A549 (cell line): ENCODE results near the gene MAGI1. TPM values are rescaled to one million over a fixed set of nuclear protein-coding genes. Genes with fewer than 3 reads are reported as not detected.

Experiments
- ATAC-seq, 2 experiments: fragments of 200-7000 bp in 1 of 2; fragments of >200 bp in 1 of 2; cut with Nextera tagmentation in 1 of 2; cut with Tn5 transposase in 1 of 2; 3 replicates each; pipeline versions ENCODE4 v1.8.0 to v1.9.1; 2018 to 2020; ENCODE audit warnings: mild to moderate bottlenecking in 1 of 2, moderate library complexity in 1 of 2
- CTCF ChIA-PET: fragments of 300-600 bp; sonication (Branson Sonifier 250); formaldehyde crosslinking; extraction: SDS; loops from one replicate; lab custom pipeline; 2021; ENCODE audit warnings: antibody characterized with exemption, inconsistent platforms; lab: Yijun Ruan, JAX
- POLR2A ChIA-PET: fragments of 350-600 bp; formaldehyde crosslinking; extraction: SDS; loops from one replicate; lab custom pipeline; 2021; ENCODE audit warnings: antibody characterized with exemption, inconsistent platforms; lab: Yijun Ruan, JAX
- DNase-seq, 2 experiments: peaks; one replicate each; pipeline versions ENCODE4 v3.0.0 to v3.0.0-alpha.2; 2011 to 2016; ENCODE audit warnings: low read depth in 1 of 2, low spot score in 1 of 2
- FAIRE-seq: peaks from 2 replicates; lab custom pipeline; 2011; peaks lifted over from hg19 to GRCh38; lab: Jason Lieb, UNC
- H3K27ac ChIP-seq, 2 experiments: fragments of >200 bp; sonication (Bioruptor Twin); formaldehyde crosslinking; 3 replicates each; pipeline ENCODE4 v1.5.1; 2016 to 2017
- H3K4me1 ChIP-seq: fragments of >200 bp; sonication (Bioruptor Twin); formaldehyde crosslinking; 3 replicates; pipeline ENCODE4 v1.6.1; 2016
- H3K4me2 ChIP-seq: fragments of >200 bp; sonication (Bioruptor Twin); formaldehyde crosslinking; 3 replicates; pipeline ENCODE4 v1.6.1; 2016
- H3K4me3 ChIP-seq: fragments of >200 bp; sonication (Bioruptor Twin); formaldehyde crosslinking; 3 replicates; pipeline ENCODE4 v1.5.1; 2016
- H3K9me3 ChIP-seq: fragments of >200 bp; sonication (Bioruptor Twin); formaldehyde crosslinking; 3 replicates; pipeline ENCODE4 v1.6.1; 2016
- BHLHE40 ChIP-seq: IDR thresholded peaks from 2 replicates; pipeline ENCODE4 v1.6.1; 2012; ENCODE audit warnings: low read depth, low read length, inconsistent platforms
- CBX8 ChIP-seq: fragments of 200-600 bp; sonication (generic); IDR thresholded peaks from 2 replicates; pipeline ENCODE4 v1.6.1; 2016
- CHD2 ChIP-seq: fragments of 150-350 bp; IDR thresholded peaks from 2 replicates; pipeline ENCODE4 v1.6.1; 2014; ENCODE audit warnings: low read length; ENCODE audit not compliant: partially characterized antibody
- CTCF ChIP-seq: fragments of >200 bp; sonication (Bioruptor Twin); formaldehyde crosslinking; IDR thresholded peaks from 3 replicates; pipeline ENCODE4 v1.5.1; 2016
- EP300 ChIP-seq, 2 experiments: fragments of >200 bp; sonication (Bioruptor Twin); formaldehyde crosslinking; IDR thresholded peaks; 2 replicates in 1 of 2; 3 replicates in 1 of 2; pipeline ENCODE4 v1.6.1; 2016 to 2017
- FOXS1 ChIP-seq: fragments of 250-450 bp; sonication (Bioruptor Pico); IDR thresholded peaks from 2 replicates; pipeline ENCODE4 v1.5.0; 2020; ENCODE audit warnings: mild to moderate bottlenecking, moderate library complexity
- HDAC2 ChIP-seq: fragments of 200-600 bp; sonication (generic); IDR thresholded peaks from 2 replicates; pipeline ENCODE4 v1.6.1; 2016
- KDM1A ChIP-seq: fragments of 200-600 bp; sonication (generic); IDR thresholded peaks from 2 replicates; pipeline ENCODE4 v1.6.1; 2016; ENCODE audit warnings: low read depth, mild to moderate bottlenecking
- KDM5A ChIP-seq: fragments of 200-600 bp; sonication (generic); IDR thresholded peaks from 2 replicates; pipeline ENCODE4 v1.6.1; 2016; ENCODE audit warnings: antibody characterized with exemption, mild to moderate bottlenecking
- MAFK ChIP-seq: fragments of 450-650 bp; IDR thresholded peaks from 2 replicates; pipeline ENCODE4 v1.6.1; 2014; ENCODE audit not compliant: partially characterized antibody
- MAX ChIP-seq: IDR thresholded peaks from 2 replicates; pipeline ENCODE4 v1.6.1; 2012
- PHF8 ChIP-seq: fragments of 200-600 bp; sonication (generic); IDR thresholded peaks from 2 replicates; pipeline ENCODE4 v1.6.1; 2016; ENCODE audit warnings: low read depth, mild to moderate bottlenecking, antibody characterized with exemption, moderate library complexity, borderline replicate concordance
- POLR2AphosphoS2 ChIP-seq: conservative IDR thresholded peaks from 2 replicates; pipeline ENCODE4 v1.6.1; 2012; ENCODE audit warnings: low read length, improper control_type of control experiment, inconsistent platforms
- RARB ChIP-seq: fragments of 250-450 bp; sonication (Bioruptor Pico); IDR thresholded peaks from 2 replicates; pipeline ENCODE4 v1.8.0; 2021; ENCODE audit warnings: mild to moderate bottlenecking, moderate library complexity
- RCOR1 ChIP-seq: fragments of 150-350 bp; IDR thresholded peaks from 2 replicates; pipeline ENCODE4 v1.6.1; 2014; ENCODE audit warnings: antibody characterized with exemption, low read length, low read depth
- RFX5 ChIP-seq: fragments of 450-650 bp; IDR thresholded peaks from 2 replicates; pipeline ENCODE4 v1.7.1; 2014; ENCODE audit warnings: antibody characterized with exemption, mild to moderate bottlenecking, moderate library complexity
- RNF2 ChIP-seq: fragments of 200-600 bp; sonication (generic); IDR thresholded peaks from 2 replicates; pipeline ENCODE4 v1.6.1; 2016; ENCODE audit warnings: low read depth, mild to moderate bottlenecking, antibody characterized with exemption, moderate library complexity, borderline replicate concordance
- TFCP2L1 ChIP-seq: fragments of 250-450 bp; sonication (Bioruptor Pico); IDR thresholded peaks from 2 replicates; pipeline ENCODE4 v1.5.0; 2021; ENCODE audit warnings: mild to moderate bottlenecking
- ZSCAN20 ChIP-seq: fragments of 250-450 bp; sonication (Bioruptor Pico); IDR thresholded peaks from 2 replicates; pipeline ENCODE4 v1.8.0; 2022; ENCODE audit warnings: mild to moderate bottlenecking, moderate library complexity
- WGBS: methylation state at CpG from one replicate; pipeline ENCODE4 v1.1.6; 2017; ENCODE audit errors: missing lambda C conversion rate; 5-methylcytosine and 5-hydroxymethylcytosine counted together
- polyA plus RNA-seq, 4 experiments: library from polyadenylated mRNA; depleted of rRNA in 3 of 4; stranded (reverse); fragments of >200 nt; fragmentation: RNase III in 1 of 4; extraction: RNeasy Plus Mini Kit Qiagen cat#74134 plus additional on column Dnase treatment in 1 of 4; gene quantifications; 2 replicates in 3 of 4; 3 replicates in 1 of 4; pipeline ENCODE4 v1.2.3, GENCODE V29; 2011 to 2017

The MAGI1 gene
- polyA plus RNA-seq, 2 of the 4 experiments (the other 2 are of a cell fraction) = 4.7 to 6.6 TPM

GRCh38 chr3:65952842-65953241 is 85.9 kb downstream of the MAGI1 start:
- ChIA-PET POLR2A (no interaction called here), CTCF (no interaction called here)
- Histone ChIP-seq H3K27ac (peak overlapping the region in 1 of 2 experiments; percentile 82; a peak in 3 of 6 replicates), H3K4me2 (no peak overlapping the region; the same call in 1 of the 3 replicates), H3K9me3 (no peaks in the 10 kb centered on the region), H3K4me3 (no peak overlapping the region), H3K4me1 (peaks cover 42% of the 10 kb centered on the region)
- ATAC-seq (no peak), FAIRE-seq (no peak), DNase-seq (no peak)
- 94% methylated on average over 1 of the region's 1 CpG for WGBS
- TF ChIP-seq MAFK (no peak), BHLHE40 (no peak), MAX (no peak), EP300 (IDR thresholded peaks at IDR 0.05) (no peak)

GRCh38 chr3:65951836-65952505 is 86.7 kb downstream of the MAGI1 start:
- ChIA-PET POLR2A (no interaction called here), CTCF (no interaction called here)
- Histone ChIP-seq H3K9me3 (no peaks in the 10 kb centered on the region), H3K4me2 (no peak overlapping the region), H3K4me3 (no peak overlapping the region), H3K27ac (no peak overlapping the region; a peak in 1 of 6 replicates), H3K4me1 (peaks cover 42% of the 10 kb centered on the region)
- DNase-seq = no peak
- no peak for FAIRE-seq
- TF ChIP-seq TFCP2L1 (CRISPR knock-in tag) (no peak), CTCF (no peak), CBX8 (no peak), PHF8 (no peak), CHD2 (no peak), MAFK (no peak), RFX5 (no peak), KDM1A (no peak), MAX (no peak), ZSCAN20 (CRISPR knock-in tag) (no peak), RNF2 (no peak), RCOR1 (no peak), POLR2AphosphoS2 (no peak), HDAC2 (no peak), KDM5A (no peak)
- WGBS = 69% methylated on average over 4 of the region's 4 CpGs
- no peak for ATAC-seq

- H3K4me1 ChIP-seq = peaks cover 36% of the 10 kb centered on the region
- H3K27ac ChIP-seq = no peak overlapping the region
- CTCF ChIA-PET = no interaction called here
- TF ChIP-seq BHLHE40 (no peak), FOXS1 (no peak), CHD2 (no peak), MAFK (no peak), RARB (no peak)
- WGBS = 87% methylated on average over 7 of the region's 7 CpGs
- POLR2A ChIA-PET = no interaction called here
- H3K4me3 ChIP-seq = no peak overlapping the region
- FAIRE-seq (no peak), DNase-seq (no peak), ATAC-seq (no peak)
- no peaks in the 10 kb centered on the region for H3K9me3 ChIP-seq
- no peak overlapping the region for H3K4me2 ChIP-seq
Observed at GRCh38 chr3:65950340-65951326, 88.1 kb downstream of the MAGI1 start.
